Hematopoietic multipotent progenitor cell treated with erythropoietin and hydrocortisone succinate and interleukin-3 and kit ligand, for 6 days (in vitro differentiated cells): ENCODE results near the gene FOXC1.

ENCODE experiments used
- DNase-seq: peaks from one replicate; pipeline ENCODE4 v3.0.0-alpha.2; 2015

The FOXC1 gene

DNA sequence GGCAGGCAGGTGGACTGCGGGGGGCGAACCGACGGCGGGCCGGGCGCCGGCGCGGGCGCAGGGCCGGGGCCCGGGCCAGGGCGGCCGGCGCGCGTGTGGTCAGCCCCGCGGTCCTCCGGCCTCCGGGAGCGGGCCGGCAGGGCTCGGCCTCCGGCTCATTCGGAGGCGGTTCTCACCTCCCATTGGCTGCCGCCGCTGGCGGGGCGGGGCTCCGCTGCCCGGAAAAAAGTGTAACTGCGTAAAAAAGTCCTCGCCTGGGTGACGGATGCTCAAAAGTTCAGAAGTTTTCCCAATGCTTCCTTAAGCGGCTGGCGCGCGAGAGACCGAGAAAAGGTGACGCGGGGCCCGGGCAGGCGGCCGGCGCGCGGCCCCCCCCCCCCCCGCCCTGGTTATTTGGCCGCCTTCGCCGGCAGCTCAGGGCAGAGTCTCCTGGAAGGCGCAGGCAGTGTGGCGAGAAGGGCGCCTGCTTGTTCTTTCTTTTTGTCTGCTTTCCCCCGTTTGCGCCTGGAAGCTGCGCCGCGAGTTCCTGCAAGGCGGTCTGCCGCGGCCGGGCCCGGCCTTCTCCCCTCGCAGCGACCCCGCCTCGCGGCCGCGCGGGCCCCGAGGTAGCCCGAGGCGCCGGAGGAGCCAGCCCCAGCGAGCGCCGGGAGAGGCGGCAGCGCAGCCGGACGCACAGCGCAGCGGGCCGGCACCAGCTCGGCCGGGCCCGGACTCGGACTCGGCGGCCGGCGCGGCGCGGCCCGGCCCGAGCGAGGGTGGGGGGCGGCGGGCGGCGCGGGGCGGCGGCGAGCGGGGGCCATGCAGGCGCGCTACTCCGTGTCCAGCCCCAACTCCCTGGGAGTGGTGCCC lies at the start of gene FOXC1:
Gene FOXC1 (plus strand): TSS at position 268 of the 849 bp plus-strand sequence. CDS start 531 bp downstream, at position 799.
- DNase-seq, result peak; percentile 56

DNA sequence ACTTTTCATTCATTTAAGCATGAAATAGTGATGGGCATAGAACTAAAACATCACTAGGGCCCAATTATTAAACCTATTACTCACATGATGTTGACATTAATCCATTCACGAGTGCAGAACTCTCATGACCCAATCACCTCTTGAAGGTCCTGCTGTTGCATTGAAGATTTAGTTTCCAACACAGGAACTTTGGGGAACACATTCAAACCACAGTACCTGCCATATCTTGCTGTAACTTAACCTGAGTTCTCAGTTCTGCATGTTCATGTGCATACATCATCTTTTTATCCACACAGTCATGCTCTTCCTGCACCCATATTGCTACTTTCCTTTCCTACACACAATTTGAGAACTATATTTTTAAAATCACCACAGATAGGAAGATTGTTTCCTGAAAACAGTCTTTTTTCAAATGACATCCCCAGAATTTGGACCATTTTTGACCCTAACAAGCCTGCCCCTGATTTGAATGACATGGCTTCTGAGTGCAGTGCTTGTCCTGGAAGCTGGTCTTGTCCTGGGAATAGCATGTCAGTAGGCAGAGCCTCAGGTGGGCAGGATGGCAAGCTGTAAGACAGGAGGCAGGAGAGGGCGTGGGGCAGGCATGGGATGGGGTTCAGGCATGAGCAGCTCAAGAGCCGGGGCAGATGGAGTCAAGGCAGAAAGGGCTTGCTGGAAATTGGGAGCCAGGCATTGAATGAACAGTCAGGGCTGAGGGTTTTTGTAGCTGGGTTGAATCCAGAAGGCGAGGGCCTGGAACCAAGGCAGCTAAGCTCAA lies 49.2 kb upstream of the FOXC1 start:
- no peak for DNase-seq

DNA sequence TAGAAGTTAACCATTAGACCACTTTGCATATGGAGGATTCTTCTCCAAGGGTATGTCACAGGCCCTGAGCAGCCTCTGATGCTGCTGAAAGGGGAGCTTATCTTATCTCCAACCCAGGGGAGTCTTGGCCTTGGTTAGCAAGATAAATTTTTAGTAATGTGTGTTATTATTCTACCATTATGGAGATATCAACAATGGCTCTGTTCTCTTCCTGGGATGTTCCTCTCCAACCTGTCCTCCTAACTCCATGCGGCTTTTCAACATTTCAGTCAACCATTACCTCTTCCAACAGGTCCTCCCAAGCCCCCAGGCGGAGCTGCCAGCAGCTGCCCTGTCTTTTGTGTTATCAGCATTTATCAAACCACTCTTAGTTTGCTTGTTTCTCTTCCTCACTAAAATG lies 48.4 kb upstream of the FOXC1 start:
- no peak for DNase-seq

DNA sequence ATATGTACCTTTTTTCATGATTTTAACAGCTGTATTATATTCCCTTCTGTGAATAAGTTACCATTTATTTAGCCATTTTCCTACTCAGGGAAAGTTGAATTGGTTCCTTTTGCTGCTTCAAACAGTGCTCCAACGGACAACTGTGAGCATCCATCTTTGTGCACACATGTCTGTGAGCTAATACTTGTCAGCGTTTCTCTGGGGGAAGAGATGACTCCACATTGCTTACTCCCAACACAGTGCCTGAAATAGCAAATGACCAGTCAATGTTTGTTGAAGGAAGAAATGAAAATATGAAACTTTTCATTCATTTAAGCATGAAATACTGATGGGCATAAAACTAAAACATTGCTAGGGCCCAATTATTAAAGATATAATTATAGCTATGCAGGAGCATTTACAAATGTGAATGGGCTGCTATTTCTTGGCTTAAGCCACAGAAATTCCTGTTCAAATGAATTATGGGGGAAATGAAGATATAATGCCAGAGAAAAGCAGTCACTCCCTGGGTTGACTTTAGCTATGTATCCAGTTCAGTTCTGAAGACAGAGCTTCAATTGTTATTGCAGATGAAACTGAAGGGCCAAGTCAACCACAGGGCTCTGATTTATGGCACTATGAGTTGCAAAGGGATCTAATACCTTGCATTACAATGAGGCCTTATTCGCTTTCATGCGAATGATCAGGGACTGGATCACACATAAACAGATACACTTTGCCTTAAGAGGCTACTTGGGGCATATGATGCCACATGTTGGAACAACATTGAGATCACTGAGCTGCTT lies 47.4 kb upstream of the FOXC1 start:
- DNase-seq, result no peak

DNA sequence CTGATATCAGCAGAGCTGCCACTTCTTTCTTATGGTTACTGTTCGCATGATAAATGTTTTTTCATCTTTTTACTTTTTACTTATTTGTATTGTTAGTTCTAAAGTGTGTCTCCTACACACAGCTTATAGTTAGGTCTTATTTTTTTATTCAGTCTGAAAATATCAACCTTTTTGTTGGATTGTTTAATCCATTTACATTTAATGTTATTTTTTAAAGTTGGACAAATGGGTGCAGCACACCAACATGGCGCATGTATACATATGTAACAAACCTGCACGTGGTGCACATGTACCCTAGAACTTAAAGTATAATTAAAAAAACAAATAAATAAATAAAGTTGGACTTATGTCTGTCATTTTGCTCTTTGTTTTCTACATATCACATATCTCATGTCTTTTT lies 40.3 kb upstream of the FOXC1 start:
- DNase-seq, result no peak

DNA sequence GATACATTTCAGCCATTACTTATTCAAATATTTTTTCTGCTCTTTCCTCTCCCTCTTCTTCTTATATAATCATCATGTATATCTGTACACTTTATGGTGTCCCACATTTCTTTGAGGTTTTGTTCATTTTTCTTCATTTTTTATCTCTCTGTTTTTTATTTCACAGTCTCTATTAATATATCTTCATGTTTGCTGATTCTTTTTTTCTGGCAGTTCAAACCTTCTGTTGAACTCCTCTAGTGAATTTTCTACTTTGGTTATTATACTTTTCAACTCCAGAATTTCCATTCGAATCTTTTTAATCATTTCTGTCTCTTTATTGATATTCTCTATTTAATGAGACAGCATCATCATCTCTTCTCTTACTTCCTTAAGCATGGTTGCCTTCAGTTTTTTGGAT lies 38.9 kb upstream of the FOXC1 start:
- DNase-seq, result no peak

DNA sequence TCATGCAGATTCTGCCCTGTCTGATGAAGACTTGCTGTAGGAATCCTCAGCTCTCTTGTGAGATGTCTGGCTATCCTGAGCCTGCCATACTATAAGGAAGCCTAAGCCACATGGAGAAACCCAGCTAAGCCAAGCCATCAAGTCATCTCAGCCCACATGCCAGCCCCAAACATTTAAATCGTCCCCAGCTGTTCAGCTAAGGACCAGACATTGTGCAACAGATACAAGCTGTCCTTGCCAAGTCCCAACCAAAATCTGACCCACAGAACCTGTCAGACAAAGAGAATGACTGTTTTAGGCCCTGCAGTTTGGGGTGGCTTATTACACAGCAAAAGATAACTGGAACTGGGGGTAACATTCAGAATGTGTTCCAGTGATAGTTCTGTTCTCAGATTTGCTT lies 36.8 kb upstream of the FOXC1 start:
- no peak for DNase-seq

DNA sequence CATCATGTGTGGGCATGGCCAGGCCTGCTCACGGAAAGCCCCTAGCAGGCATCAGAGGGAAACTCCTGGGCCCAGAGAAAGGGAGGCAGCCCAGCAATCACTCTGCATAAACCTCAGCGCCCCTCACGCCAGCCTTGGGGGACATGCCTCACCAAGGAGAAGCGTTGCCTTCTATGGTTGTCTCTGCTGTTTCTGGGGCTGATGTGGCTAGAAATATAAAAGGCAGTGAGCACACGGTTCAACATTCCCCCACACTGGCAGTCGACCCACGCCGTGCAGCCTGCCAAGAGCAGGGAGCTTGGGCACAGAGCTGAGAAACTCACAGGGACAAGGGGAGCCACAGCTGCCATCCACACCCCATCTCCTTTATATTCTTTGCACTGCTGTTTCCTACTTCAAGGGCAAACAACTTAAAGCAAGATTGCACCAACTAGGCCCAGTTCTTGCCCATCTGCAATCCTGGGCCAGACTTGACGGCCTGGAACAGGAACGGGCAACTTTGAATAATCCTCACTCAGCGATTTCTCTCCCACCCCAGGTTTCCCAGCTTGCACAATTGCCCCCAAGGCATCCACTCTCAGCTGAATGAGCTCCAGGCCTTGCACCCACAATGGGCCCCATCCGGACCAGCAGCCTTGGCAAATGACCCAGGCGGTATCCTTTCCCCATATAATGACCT lies 35.5 kb upstream of the FOXC1 start:
- DNase-seq, result no peak

DNA sequence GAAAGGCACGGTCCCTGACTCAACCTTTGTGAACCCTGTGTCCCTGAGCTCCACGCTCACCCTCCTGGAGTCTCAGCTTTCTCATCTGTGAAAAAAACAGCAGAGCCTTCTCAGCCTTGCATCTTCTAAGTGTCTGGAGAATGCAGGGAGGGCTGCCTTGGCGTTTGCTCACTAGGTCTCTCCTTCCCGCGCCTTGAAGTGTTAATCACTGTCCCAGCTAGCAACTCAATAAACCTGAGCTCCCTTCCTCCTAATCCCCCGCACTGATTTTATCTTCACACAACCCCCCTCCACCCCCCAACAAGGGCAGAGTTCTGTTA lies 34.9 kb upstream of the FOXC1 start:
- no peak for DNase-seq

DNA sequence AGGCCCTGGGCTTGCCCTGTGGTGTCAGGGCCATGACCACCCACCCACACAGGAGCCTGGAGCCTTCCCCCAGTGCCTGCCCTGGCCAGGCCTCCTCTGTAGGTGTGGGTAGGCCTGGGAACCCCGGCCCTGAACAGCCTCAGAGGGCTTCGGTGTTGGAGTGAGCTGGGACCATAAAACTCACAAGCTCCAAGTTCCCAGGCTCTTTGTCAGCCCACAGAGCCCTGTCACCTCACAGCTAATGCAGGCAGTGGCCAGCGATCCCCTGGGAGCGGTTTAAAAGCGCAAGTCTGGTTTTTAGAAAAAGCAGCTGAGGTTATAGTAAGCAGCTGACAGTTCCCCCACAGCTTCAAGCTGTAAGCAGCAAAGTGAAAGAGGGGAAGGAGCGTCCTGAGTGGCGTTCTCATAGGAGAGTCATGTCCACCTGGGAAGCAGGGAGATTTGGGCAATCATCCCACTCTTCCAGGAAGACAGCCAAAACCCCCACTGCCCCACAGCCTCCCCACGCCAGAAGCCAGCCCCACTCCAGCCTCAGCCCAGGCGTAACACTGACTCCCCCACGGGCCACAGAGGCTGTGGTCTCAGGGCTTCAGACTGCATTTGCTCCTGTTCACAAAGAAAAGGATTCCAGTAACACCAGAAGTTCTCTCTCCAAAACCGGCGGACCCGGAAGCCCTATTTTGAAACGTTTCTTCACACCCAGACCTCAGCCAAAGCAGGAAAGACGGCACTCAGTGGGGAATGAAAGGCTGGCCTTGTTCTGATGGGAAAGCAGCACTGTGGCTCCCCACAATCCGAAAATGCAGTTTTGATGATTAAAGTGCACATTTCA lies 34.3 kb upstream of the FOXC1 start:
- DNase-seq, result no peak

DNA sequence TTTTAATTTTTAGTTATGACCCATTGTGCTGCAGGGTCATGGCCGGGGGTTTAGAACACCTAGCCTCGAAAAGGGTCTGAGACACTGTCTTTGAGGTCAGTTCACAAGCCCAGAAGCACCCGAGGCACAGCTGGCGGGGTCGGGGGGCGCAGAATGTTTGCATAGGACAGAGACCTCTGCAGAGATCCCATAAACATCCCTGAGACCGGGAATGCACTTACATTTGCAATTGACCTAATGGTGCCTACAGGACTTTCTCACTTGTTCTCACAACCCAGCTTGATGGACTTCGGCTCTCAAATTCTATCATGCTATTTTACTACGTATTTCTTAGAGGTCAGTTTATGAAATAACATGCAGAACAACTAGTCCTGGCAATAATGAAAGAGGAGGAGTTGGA lies 33.5 kb upstream of the FOXC1 start:
- DNase-seq, result no peak

DNA sequence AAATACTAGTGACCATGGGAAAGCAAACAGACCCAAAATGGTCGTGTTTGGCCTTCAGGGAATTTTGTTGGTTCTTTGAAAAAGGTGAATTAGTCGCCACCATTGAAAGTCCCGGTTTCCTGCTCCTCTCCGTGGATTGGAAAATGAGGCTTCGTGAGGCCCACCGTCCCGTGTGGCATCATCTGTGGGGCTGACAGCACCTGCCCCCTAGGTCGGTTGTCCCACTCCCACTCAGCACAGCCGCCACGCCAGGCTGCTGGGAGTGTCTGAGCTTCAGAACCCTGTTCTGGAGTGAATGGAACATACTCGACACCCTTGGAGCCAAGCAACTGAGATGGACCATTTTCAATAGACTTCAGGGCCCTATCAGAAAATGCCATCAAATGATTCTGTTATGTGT lies 33.0 kb upstream of the FOXC1 start:
- DNase-seq, result no peak

DNA sequence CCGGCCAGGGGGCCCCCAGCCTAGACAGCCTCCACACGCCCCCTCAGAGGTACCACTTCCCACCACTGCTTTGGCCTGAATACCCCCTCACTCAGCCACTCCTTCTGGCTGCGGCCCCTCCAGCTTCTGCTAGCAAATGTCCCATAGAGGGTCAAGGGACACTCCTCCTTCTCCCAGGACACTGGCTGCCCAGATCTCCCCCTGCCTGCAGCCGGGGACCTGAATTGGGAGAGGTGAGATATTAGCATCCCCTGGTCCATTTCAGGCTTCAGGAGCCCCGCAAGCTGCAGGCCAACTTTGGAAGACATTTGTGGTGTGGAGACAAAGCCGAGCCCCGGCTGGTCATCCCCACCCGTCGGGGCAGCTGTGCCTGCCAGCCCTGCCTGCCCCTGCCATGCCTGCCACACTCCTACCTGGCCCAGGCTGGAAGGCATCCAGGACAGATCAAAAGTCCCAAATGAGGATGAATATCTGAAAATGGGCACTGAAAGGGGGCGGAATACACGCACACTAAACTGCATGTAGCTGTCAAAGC lies 32.5 kb upstream of the FOXC1 start:
- DNase-seq, result no peak

DNA sequence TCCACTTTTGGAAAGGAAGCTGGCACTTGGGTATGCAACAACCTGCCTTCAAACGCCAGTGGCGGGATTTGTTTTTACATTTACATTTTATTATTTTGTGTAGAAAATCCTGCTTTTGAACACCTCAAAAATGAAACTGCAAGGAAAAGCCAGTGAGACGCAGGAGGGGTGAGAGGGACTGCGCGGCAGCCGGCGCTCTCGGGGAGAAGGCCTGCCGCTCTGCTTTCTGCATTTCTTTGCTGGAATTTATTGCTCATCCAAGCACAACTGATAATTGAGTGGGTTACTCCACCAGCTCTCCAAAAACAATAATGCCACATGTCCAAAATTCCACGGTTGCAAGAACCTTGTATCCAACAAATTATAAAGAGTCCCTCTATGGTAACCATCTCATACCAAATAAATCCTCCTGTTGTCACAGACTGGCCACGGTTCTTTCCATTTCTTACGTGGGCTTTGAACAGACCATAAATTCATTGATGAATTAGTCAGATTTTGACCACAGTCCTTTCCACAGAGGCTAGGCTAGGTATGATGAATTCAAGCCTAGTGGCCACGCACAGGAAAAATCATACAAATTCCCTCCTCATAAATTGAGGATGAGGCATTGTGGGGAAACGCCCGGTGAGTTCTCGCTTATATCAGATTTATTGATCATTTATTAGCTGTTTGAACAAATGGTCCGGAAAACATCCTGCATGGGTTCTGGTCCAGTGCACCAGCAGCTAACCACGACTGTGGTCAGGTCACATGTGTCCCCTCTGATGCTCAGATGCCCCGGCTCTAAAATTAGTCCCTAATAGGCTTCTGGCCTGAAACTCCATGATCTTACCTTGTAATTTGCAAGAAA lies 31.6 kb upstream of the FOXC1 start:
- no peak for DNase-seq

DNA sequence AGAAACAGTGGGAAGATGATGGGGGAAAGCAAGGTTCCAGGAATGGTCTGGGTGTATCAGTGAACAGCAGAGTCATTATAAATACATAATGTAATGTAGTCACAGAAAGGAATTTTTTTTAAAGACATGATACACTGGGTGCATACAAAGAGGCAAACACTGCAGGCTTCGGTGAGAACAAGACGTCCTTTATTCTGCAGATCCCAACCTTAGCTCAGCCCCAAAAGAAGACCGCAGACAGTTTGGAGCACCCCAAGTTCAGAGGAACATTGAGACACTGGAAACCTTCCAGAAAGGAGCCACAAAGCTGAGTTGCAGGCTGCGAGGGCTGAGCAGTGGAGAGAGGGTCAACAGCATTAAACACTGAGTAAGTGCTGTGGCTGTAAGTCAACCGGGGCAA lies 30.6 kb upstream of the FOXC1 start:
- no peak for DNase-seq

DNA sequence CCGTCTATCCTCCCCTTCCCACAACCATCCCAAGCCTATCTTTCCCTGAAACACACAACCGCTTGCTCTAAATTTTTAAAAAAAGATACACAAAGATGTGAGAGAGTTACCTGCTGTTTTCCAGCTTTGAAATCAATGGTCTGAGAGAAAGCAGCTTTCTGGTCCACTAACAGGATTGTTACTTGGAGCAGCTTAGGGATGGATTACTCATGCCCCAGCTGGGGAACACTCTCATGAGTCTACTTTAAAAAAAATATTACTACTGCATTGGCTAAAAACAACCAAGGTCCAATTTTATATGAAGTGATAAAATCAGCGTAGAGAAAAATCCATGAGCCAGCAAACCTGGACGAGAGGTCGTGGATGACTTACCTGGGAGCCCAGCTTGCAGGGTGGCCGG lies 29.6 kb upstream of the FOXC1 start:
- DNase-seq, result no peak

DNA sequence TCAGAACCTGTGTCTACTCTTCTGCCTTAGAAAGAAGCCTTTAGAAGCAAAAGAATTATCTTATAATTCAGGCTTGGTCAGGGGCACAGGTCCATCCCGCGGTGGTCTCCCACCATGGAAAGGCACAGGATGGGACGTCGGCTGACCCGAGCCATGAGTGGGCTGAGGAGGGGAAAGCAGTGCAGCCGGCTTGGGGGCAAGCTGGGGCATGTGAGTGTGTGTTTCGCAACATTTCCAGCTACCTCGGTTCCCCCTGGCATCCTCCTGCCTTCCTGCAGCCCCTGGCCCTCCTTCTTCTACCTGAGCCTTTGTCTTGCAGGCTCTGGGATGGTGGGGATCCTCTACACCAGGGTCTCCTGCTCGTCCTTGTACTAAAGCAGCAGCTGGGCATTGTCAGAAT lies 29.1 kb upstream of the FOXC1 start:
- DNase-seq, result no peak

DNA sequence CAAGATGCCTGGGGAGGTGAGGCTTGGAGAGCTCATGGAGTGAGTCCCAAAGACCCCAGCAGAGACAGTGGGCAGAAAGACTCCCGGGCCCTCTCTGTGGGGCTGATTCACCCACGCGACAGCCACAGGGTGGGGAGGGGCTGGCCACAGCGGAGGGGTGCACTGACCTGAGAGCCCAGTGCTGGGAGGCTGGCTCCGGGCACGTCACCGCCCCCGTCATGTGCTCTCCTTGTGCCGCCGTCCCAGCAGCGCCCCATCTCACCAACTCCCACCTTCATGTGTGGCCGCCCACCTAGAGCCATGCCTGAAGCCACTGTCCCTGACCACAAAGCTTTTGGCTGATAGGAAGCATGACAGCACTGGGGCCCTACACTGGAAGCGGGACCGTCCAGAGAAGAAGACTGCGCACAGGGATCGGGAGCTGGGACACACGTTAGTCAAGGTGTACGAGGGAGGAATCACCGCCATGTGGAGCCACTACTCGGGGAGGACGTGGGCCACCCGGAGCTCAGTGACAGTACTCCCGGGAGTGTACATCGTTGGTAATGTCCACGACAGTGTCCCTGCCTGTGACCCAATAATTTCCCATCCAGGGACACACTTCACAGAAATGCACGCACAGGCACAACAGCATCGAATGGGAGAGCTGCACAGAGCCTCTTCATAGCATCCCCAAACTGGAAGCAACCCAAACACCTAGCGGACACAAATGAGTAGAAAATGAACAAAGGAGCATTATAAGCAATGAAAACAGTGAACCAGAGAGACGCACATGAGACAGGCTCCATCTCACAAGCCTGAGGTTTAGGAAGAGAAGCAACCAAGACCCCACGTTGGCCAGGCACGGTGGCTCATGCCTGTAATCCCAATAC lies 28.4 kb upstream of the FOXC1 start:
- no peak for DNase-seq

DNA sequence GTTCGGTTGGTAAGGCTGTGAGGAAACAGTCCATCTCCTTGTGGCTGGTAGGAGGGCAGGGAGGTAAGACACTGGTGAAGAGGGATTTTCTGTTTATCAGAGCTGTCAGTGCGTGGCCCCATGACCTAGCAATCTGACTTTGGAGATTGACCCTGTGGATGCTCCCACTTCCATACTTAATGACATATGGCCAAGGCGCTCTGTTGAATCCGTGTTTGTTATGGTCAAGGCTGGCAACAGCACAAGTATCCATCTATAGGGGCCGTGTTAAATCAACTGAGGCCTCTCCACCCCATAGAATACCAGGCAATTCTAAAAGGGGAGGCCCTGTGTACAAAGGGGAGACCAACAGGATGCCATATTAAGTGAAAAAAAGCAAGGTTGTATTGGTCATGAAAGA lies 25.6 kb upstream of the FOXC1 start:
- DNase-seq, result no peak
